Activated CD8-positive, alpha-beta T cell treated with anti-CD3 and anti-CD28 coated beads for 36 hours (primary cell): Measurements from ENCODE around the gene FAM222B. TPM values are rescaled to one million over a fixed set of nuclear protein-coding genes. Genes with fewer than 3 reads are reported as not detected.
A peak's percentile ranks its signal among the peaks of the same experiment; 100 is the strongest.
"Not testable (repeated sequence)": the region's sequence is repeated elsewhere in the genome, so short reads cannot be mapped to it uniquely, and the experiment has no call there.

Experiments
- ATAC-seq: fragments of 200-7000 bp; cut with Tn5 transposase; one replicate; pipeline ENCODE4 v1.10.0; 2021; ENCODE audit warnings: mild to moderate bottlenecking, moderate library complexity
- CTCF ChIA-PET: fragments of 350-600 bp; sonication (Branson Sonifier 250); formaldehyde crosslinking; loops from one replicate; lab custom pipeline; 2021; ENCODE audit warnings: antibody characterized with exemption; lab: Charles Lee
- POLR2A ChIA-PET: fragments of 350-600 bp; sonication (Branson Sonifier 250); formaldehyde crosslinking; loops from one replicate; lab custom pipeline; 2021; ENCODE audit warnings: antibody characterized with exemption; lab: Charles Lee
- DNase-seq: peaks from one replicate; pipeline ENCODE4 v3.0.0-alpha.2; 2020
- H3K27ac Mint-ChIP-seq: one replicate; pipeline ENCODE4 v1.8.0; 2021; ENCODE audit warnings: mild to moderate bottlenecking, mixed read lengths
- H3K27me3 Mint-ChIP-seq: one replicate; pipeline ENCODE4 v1.8.0; 2021; ENCODE audit warnings: mixed read lengths
- H3K36me3 Mint-ChIP-seq: one replicate; pipeline ENCODE4 v1.8.0; 2021; ENCODE audit warnings: low read depth, mixed read lengths
- H3K4me1 Mint-ChIP-seq: one replicate; pipeline ENCODE4 v1.8.0; 2021; ENCODE audit warnings: low read depth, mixed read lengths
- H3K4me3 Mint-ChIP-seq: one replicate; pipeline ENCODE4 v1.8.0; 2021; ENCODE audit warnings: mild to moderate bottlenecking, moderate library complexity, mixed read lengths
- H3K9me3 Mint-ChIP-seq: one replicate; pipeline ENCODE4 v1.8.0; 2021; ENCODE audit warnings: mixed read lengths
- CTCF ChIP-seq: fragments of 200-600 bp; IDR thresholded peaks from one replicate; pipeline ENCODE4 v1.8.0; 2022; ENCODE audit warnings: antibody characterized with exemption, mild to moderate bottlenecking
- intact Hi-C: fragments of 100-400 bp; cut with micrococcal nuclease; formaldehyde crosslinking; loops from one replicate; pipeline ENCODE4 v1.10.0; 2022
- total RNA-seq, 2 experiments: library from RNA; stranded (reverse); gene quantifications; one replicate each; pipeline ENCODE4 v1.2.3, GENCODE V29; 2021

FAM222B gene
- total RNA-seq, 2 experiments from 2014 or later = 14.7 to 15.2 TPM

- Mint-ChIP-seq H3K27ac (peak overlapping the region; percentile 80), H3K36me3 (peaks cover 19% of the 10 kb centered on the region), H3K9me3 (peaks cover 3% of the 10 kb centered on the region), H3K4me3 (peak overlapping the region; percentile 45), H3K4me1 (peaks cover 42% of the 10 kb centered on the region), H3K27me3 (no peaks in the 10 kb centered on the region)
- peak; percentile 59 for ATAC-seq
- POLR2A ChIA-PET = interaction anchor here (0.9 to 20.7 kb wide), 4 partner anchors 10 to 27 kb away, joined by 3 to 480 read pairs (median 6); partner anchors contain the start of genes NEK8, PROCA1, RPL23A and TLCD1
- peak; percentile 87 for DNase-seq
- CTCF ChIA-PET = interaction anchor here (1.1 to 17.1 kb wide), 3 partner anchors 11 to 25 kb away, joined by 4 to 609 read pairs (median 17); partner anchors contain the start of genes NEK8 and TLCD1
- intact Hi-C loops = no loop called here
- no peak for TF ChIP-seq CTCF
Measured at GRCh38 chr17:28738680-28739384, 103.8 kb downstream of the FAM222B start.

GRCh38 chr17:28737770-28738679 is 104.6 kb downstream of the FAM222B start:
- POLR2A ChIA-PET = interaction anchor here (0.5 to 20.7 kb wide), 4 partner anchors 11 to 1877 kb away, joined by 3 to 480 read pairs (median 6); partner anchors contain the start of genes NEK8, PROCA1, RPL23A and TLCD1
- ATAC-seq (peak; percentile 18), DNase-seq (no peak)
- Mint-ChIP-seq H3K27ac (peak overlapping the region; percentile 80), H3K9me3 (peaks cover 3% of the 10 kb centered on the region), H3K36me3 (peaks cover 19% of the 10 kb centered on the region), H3K4me3 (peak overlapping the region; percentile 44), H3K27me3 (no peaks in the 10 kb centered on the region), H3K4me1 (peaks cover 42% of the 10 kb centered on the region)
- TF ChIP-seq CTCF = no peak
- CTCF ChIA-PET = interaction anchor here (1.1 to 17.1 kb wide), 3 partner anchors 11 to 26 kb away, joined by 4 to 609 read pairs (median 17); partner anchors contain the start of genes NEK8 and TLCD1
- intact Hi-C loops = no loop called here

- ChIA-PET CTCF (no interaction called here), POLR2A (interaction anchor here (0.5 to 20.7 kb wide), 3 partner anchors 13 to 1877 kb away, joined by 3 to 480 read pairs (median 4); partner anchors contain the start of genes NEK8, RPL23A and TLCD1)
- Mint-ChIP-seq H3K27me3 (no peaks in the 10 kb centered on the region), H3K4me1 (peaks cover 42% of the 10 kb centered on the region), H3K27ac (no peak overlapping the region), H3K4me3 (no peak overlapping the region), H3K9me3 (peaks cover 3% of the 10 kb centered on the region), H3K36me3 (peaks cover 19% of the 10 kb centered on the region)
- DNase-seq = no peak
- TF ChIP-seq CTCF = no peak
- ATAC-seq = no peak
- intact Hi-C loops = no loop called here
Measured at GRCh38 chr17:28737316-28737715, 105.3 kb downstream of the FAM222B start.

- DNase-seq, H3K4me3 Mint-ChIP-seq, intact Hi-C loops, H3K27ac Mint-ChIP-seq, ATAC-seq, H3K27me3 Mint-ChIP-seq, H3K9me3 Mint-ChIP-seq: not testable (repeated sequence)
- peaks cover 20% of the 10 kb centered on the region for H3K36me3 Mint-ChIP-seq
- ChIA-PET POLR2A (interaction anchor here (0.6 to 20.7 kb wide), 4 partner anchors 10 to 117 kb away, joined by 4 to 480 read pairs (median 4); partner anchors contain the start of genes NEK8, RPL23A and TLCD1), CTCF (interaction anchor here (0.9 to 1.2 kb wide), 2 partner anchors 7 to 14 kb away, joined by 3 to 6 read pairs; partner anchors contain the start of gene TRAF4)
- H3K4me1 Mint-ChIP-seq = peaks cover 35% of the 10 kb centered on the region
Measured at GRCh38 chr17:28735913-28736769, 106.4 kb downstream of the FAM222B start.
